AG04450 (cell line): ENCODE results near the gene ALOX5AP. TPM values are rescaled to one million over a fixed set of nuclear protein-coding genes. Genes with fewer than 3 reads are reported as not detected.

Source experiments
- CTCF ChIA-PET: fragments of 300-600, 350-600 bp; formaldehyde crosslinking; extraction: SDS; loops from one replicate; lab custom pipeline; 2022; ENCODE audit warnings: antibody characterized with exemption, inconsistent platforms; lab: Charles Lee
- POLR2A ChIA-PET: fragments of 350-600 bp; formaldehyde crosslinking; extraction: SDS; loops from one replicate; lab custom pipeline; 2021; ENCODE audit warnings: antibody characterized with exemption, inconsistent platforms; lab: Yijun Ruan, JAX
- DNase-seq: peaks from one replicate; pipeline ENCODE4 v3.0.0-alpha.2; 2011; ENCODE audit warnings: low read depth, low spot score
- H3K27ac ChIP-seq: one replicate; pipeline ENCODE4 v1.5.1; 2012; ENCODE audit warnings: low read depth, low read length, control low read depth
- H3K27me3 ChIP-seq: one replicate; pipeline ENCODE4 v1.6.0; 2012; ENCODE audit warnings: low read length; ENCODE audit not compliant: control insufficient read depth, insufficient read depth
- H3K4me3 ChIP-seq: 2 replicates; pipeline ENCODE4 v1.5.1; 2011; ENCODE audit warnings: mild to moderate bottlenecking, low read depth, low read length, control low read depth
- H3K9me3 ChIP-seq: 2 replicates; pipeline ENCODE4 v1.5.1; 2012; ENCODE audit warnings: low read length; ENCODE audit not compliant: control insufficient read depth, insufficient read depth
- polyA plus RNA-seq: library from polyadenylated mRNA; depleted of rRNA; stranded (reverse); fragments of >200 nt; gene quantifications from 2 replicates; pipeline ENCODE4 v1.2.3, GENCODE V29; 2011
- TF ChIP-seq, protein P1 (sequence below): IDR thresholded peaks from 2 replicates; pipeline ENCODE4 v1.5.1; 2011; ENCODE audit warnings: low read depth, low read length, control low read depth, inconsistent platforms

The ALOX5AP gene
- polyA plus RNA-seq, 1 experiment: 6.4 TPM

DNA sequence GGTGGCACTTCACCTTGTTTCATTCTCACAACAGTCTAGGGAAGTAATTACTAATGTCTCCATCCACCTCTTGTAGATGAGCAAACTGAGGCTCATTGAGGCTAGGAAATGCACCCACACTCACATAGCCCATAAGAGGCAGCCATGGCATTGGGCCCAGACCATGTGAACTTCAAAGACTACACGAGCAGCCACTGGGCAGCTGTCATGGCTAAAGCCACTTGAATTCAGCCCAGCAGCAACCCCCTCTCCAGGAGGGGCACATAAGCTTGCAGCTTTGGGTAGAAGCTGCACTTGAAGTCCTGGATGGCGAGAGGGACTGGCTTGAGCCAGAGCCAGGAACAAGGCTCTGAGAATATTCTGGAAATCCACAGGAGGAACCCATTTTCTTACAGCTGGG lies 13.4 kb downstream of the ALOX5AP start:
- Histone ChIP-seq H3K27me3 (peaks cover 5% of the 10 kb centered on the region), H3K27ac (no peak overlapping the region), H3K9me3 (no peaks in the 10 kb centered on the region), H3K4me3 (no peak overlapping the region)
- POLR2A ChIA-PET: no interaction called here
- TF ChIP-seq, protein P1, sequence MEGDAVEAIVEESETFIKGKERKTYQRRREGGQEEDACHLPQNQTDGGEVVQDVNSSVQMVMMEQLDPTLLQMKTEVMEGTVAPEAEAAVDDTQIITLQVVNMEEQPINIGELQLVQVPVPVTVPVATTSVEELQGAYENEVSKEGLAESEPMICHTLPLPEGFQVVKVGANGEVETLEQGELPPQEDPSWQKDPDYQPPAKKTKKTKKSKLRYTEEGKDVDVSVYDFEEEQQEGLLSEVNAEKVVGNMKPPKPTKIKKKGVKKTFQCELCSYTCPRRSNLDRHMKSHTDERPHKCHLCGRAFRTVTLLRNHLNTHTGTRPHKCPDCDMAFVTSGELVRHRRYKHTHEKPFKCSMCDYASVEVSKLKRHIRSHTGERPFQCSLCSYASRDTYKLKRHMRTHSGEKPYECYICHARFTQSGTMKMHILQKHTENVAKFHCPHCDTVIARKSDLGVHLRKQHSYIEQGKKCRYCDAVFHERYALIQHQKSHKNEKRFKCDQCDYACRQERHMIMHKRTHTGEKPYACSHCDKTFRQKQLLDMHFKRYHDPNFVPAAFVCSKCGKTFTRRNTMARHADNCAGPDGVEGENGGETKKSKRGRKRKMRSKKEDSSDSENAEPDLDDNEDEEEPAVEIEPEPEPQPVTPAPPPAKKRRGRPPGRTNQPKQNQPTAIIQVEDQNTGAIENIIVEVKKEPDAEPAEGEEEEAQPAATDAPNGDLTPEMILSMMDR: no peak
- no peak for DNase-seq
- CTCF ChIA-PET: interaction anchor here (1.1 kb wide), 1 partner anchor 43 kb away, joined by 3 read pairs; no protein-coding TSS in a partner anchor

DNA sequence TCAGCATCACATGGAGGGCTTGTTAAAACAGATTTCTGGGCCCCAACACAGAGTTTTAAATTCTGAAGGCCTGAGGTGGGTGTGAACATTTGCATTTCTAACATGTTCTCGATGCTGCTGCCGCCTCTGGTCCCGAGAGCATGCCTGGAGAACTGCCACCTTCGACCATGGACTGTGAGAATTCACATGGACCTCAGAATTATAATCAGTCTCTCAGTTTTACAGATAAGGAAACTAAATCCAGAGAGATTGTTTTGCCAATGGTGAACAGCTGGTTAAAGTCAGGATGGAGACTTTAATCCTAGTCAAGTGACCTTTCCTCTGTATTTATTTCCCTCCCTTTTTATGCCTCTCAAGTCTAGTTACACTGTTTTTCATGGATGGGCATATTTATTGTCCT lies 14.7 kb downstream of the ALOX5AP start:
- DNase-seq: no peak

DNA sequence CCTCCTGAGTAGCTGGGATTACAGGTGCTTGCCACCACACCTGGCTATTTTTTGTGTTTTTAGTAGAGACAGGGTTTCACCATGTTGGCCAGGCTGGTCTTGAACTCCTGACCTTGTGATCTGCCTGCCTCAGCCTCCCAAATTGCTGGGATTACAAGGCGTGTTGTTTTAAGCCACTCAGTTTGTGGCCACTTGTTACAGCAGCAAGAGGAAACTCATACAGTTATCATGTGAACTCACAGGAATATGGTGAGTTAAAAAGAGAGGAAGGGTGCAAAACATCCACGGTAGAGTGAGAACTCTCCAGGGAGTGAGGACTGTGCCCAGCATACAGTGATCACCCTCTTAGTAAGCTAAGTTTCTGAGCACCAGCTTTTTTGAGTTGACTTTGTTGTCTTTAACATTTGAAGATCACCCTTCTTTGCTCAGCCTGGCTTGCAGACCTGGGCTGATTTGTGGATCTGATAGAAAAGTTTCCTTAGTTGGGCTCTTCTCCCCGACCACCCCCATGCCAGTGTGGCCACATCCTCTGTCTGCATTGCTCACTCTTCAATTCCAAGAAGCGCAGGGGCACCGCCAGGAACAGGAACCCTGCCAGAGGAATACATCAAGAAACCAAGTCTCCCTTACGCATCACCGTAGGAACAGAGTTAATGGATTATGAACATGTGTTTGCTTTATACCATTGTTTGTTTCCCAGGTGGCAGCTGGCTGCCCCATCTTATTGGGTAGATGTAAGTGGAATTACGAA lies 16.0 kb downstream of the ALOX5AP start:
- Histone ChIP-seq H3K4me3 (no peak overlapping the region), H3K9me3 (no peaks in the 10 kb centered on the region), H3K27me3 (peaks cover 18% of the 10 kb centered on the region), H3K27ac (no peak overlapping the region)
- POLR2A ChIA-PET: interaction anchor here (1.0 kb wide), 1 partner anchor 11 kb away, joined by 3 read pairs; no protein-coding TSS in a partner anchor
- TF ChIP-seq, protein P1: no peak
- no peak for DNase-seq
- CTCF ChIA-PET: no interaction called here

More for the DNA sequence above, 14.7 kb downstream of the ALOX5AP start:
- Histone ChIP-seq H3K27me3 (peaks cover 12% of the 10 kb centered on the region), H3K27ac (no peak overlapping the region), H3K9me3 (no peaks in the 10 kb centered on the region), H3K4me3 (no peak overlapping the region)
- TF ChIP-seq, protein P1: no peak
- CTCF ChIA-PET: no interaction called here
- POLR2A ChIA-PET: no interaction called here

DNA sequence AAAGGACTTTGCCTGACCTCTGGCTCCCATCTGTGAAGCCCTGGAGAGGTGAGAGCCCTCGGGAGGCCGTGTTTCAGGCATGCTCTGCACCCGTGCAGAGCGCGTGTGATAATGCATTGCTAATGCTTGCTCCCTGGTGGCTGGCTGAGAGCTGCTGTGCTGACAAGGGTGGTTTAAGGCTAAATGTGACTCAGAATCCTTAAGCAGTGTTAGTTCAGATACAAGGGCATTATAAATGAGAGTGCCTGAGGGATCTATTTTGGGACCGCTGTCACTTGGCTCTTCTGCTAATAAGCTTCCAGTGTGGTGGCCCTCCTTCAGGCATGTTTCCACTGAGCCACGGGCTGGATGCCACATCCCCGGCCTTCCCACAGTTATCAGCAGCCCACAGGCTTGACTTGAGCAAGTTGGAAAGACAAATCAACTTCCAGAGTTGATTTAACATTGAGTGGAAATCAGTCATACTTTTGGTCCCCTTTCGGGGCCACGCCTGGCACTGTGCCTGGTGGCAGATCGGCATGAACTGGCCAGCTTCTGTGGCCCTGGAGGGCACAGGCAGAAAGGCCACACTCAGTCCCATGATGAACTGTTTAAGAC lies 17.0 kb downstream of the ALOX5AP start:
- no peaks in the 10 kb centered on the region for H3K9me3 ChIP-seq
- H3K4me3 ChIP-seq: no peak overlapping the region
- TF ChIP-seq, protein P1: no peak
- CTCF ChIA-PET: interaction anchor here (1.1 to 1.5 kb wide), 2 partner anchors 41 to 292 kb away, joined by 3 to 5 read pairs; no protein-coding TSS in a partner anchor
- POLR2A ChIA-PET: interaction anchor here (0.6 to 1.0 kb wide), 2 partner anchors 12 to 166 kb away, joined by 3 to 4 read pairs; no protein-coding TSS in a partner anchor
- H3K27ac ChIP-seq: no peak overlapping the region
- DNase-seq: no peak
- peaks cover 19% of the 10 kb centered on the region for H3K27me3 ChIP-seq
